IMR-90 (cell line): ENCODE results near the gene ITIH5.

ENCODE experiments used
- BHLHE40 ChIP-seq: fragments of 150-350 bp; IDR thresholded peaks from 2 replicates; pipeline ENCODE4 v1.6.1; 2016; ENCODE audit warnings: mild to moderate bottlenecking, low read depth, low read length
- CTCF ChIP-seq: conservative IDR thresholded peaks from 2 replicates; pipeline ENCODE4 v1.5.1; 2012; ENCODE audit warnings: mild to moderate bottlenecking, low read depth, low read length, improper control_type of control experiment
- FOS ChIP-seq: fragments of 150-350 bp; IDR thresholded peaks from 2 replicates; pipeline ENCODE4 v1.6.1; 2016; ENCODE audit warnings: low read depth, low read length
- MXI1 ChIP-seq: IDR thresholded peaks from 2 replicates; pipeline ENCODE4 v1.6.1; 2012; ENCODE audit warnings: low read depth, mild to moderate bottlenecking, low read length, moderate library complexity, borderline replicate concordance
- RCOR1 ChIP-seq: IDR thresholded peaks from 2 replicates; pipeline ENCODE4 v1.6.1; 2012; ENCODE audit warnings: mild to moderate bottlenecking, low read length, improper control_type of control experiment; ENCODE audit not compliant: insufficient replicate concordance

- TF ChIP-seq RCOR1 (no peak), CTCF (no peak), BHLHE40 (no peak), FOS (no peak), MXI1 (no peak)
These were observed 77.0 kb downstream of the ITIH5 start for GRCh38 chr10:7589748-7590147.
